ENCODE measurements around the gene CT45A6.
"Not testable (repeated sequence)": the region's sequence is repeated elsewhere in the genome, so short reads cannot be mapped to it uniquely, and the experiment has no call there.

Gene CT45A6, protein sequence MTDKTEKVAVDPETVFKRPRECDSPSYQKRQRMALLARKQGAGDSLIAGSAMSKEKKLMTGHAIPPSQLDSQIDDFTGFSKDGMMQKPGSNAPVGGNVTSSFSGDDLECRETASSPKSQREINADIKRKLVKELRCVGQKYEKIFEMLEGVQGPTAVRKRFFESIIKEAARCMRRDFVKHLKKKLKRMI

DNA sequence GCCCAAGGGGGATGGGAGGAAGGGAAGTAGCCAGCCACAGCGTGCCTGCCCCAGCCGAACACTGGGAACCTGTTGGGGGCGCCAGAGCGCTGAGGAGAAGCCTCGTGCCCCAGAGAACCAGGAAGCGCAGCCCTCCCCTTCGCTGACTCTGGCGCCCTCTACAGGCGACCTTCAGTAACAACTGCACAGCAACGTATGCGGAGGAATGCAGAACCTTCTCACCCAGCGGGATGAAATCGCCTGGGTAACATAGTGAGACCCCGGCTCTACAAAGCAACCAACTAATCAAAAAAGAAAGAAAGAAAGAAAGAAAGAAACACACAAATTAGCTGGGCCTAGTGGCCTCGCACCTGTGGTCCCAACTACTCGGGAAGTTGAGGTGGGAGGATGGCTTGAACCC lies at the start of gene CT45A6:
Gene CT45A6 (minus strand): TSS at position 101 of the 400 bp plus-strand sequence. CDS start 3,794 bp downstream, outside the sequence.
- H3K9ac ChIP-seq; H3K27me3 ChIP-seq; H3K4me2 ChIP-seq; H3K36me3 ChIP-seq; H3K4me1 ChIP-seq; H3K9me3 ChIP-seq (replicated peaks in 1 of 11); H3K4me3 ChIP-seq; H4K20me1 ChIP-seq; H3K27ac ChIP-seq: not testable (repeated sequence)

DNA sequence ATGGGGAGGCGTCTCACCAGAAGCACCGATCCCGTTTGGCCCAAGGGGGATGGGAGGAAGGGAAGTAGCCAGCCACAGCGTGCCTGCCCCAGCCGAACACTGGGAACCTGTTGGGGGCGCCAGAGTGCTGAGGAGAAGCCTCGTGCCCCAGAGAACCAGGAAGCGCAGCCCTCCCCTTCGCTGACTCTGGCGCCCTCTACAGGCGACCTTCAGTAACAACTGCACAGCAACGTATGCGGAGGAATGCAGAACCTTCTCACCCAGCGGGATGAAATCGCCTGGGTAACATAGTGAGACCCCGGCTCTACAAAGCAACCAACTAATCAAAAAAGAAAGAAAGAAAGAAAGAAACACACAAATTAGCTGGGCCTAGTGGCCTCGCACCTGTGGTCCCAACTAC lies 34.6 kb upstream of the CT45A6 start, which contains the start of gene CT45A7:
Gene CT45A7 (minus strand): TSS at position 101 of the 400 bp plus-strand sequence. CDS start 3,747 bp downstream, outside the sequence.
- not testable (repeated sequence) for H3K4me1 ChIP-seq; H3K27ac ChIP-seq; H3K36me3 ChIP-seq; H3K27me3 ChIP-seq; H3K4me3 ChIP-seq; H3K9ac ChIP-seq; H3K4me2 ChIP-seq; H4K20me1 ChIP-seq; H3K9me3 ChIP-seq (replicated peaks in 1 of 11)

DNA sequence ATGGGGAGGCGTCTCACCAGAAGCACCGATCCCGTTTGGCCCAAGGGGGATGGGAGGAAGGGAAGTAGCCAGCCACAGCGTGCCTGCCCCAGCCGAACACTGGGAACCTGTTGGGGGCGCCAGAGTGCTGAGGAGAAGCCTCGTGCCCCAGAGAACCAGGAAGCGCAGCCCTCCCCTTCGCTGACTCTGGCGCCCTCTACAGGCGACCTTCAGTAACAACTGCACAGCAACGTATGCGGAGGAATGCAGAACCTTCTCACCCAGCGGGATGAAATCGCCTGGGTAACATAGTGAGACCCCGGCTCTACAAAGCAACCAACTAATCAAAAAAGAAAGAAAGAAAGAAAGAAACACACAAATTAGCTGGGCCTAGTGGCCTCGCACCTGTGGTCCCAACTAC lies 17.3 kb upstream of the CT45A6 start, which contains the start of gene CT45A2:
Gene CT45A2 (minus strand): TSS at position 101 of the 400 bp plus-strand sequence. CDS start 3,747 bp downstream, outside the sequence.
- H3K27me3 ChIP-seq; H3K9ac ChIP-seq; H3K36me3 ChIP-seq; H3K4me3 ChIP-seq; H3K27ac ChIP-seq; H3K4me1 ChIP-seq; H4K20me1 ChIP-seq; H3K4me2 ChIP-seq; H3K9me3 ChIP-seq (replicated peaks in 1 of 11): not testable (repeated sequence)

DNA sequence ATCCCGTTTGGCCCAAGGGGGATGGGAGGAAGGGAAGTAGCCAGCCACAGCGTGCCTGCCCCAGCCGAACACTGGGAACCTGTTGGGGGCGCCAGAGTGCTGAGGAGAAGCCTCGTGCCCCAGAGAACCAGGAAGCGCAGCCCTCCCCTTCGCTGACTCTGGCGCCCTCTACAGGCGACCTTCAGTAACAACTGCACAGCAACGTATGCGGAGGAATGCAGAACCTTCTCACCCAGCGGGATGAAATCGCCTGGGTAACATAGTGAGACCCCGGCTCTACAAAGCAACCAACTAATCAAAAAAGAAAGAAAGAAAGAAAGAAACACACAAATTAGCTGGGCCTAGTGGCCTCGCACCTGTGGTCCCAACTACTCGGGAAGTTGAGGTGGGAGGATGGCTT lies 17.2 kb downstream of the CT45A6 start, which contains the start of gene CT45A5:
Gene CT45A5 (minus strand): TSS at position 101 of the 400 bp plus-strand sequence. CDS start 3,774 bp downstream, outside the sequence.
- not testable (repeated sequence) for H3K27ac ChIP-seq, H3K36me3 ChIP-seq

DNA sequence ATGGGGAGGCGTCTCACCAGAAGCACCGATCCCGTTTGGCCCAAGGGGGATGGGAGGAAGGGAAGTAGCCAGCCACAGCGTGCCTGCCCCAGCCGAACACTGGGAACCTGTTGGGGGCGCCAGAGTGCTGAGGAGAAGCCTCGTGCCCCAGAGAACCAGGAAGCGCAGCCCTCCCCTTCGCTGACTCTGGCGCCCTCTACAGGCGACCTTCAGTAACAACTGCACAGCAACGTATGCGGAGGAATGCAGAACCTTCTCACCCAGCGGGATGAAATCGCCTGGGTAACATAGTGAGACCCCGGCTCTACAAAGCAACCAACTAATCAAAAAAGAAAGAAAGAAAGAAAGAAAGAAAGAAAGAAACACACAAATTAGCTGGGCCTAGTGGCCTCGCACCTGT lies 34.5 kb downstream of the CT45A6 start, which contains the start of gene CT45A3:
Gene CT45A3 (minus strand): TSS at position 101 of the 400 bp plus-strand sequence. CDS start 3,747 bp downstream, outside the sequence.
- not testable (repeated sequence) for H3K9ac ChIP-seq; H3K27ac ChIP-seq; H4K20me1 ChIP-seq; H3K4me1 ChIP-seq; H3K9me3 ChIP-seq (replicated peaks in 1 of 11); H3K27me3 ChIP-seq; H3K4me2 ChIP-seq; H3K4me3 ChIP-seq; H3K36me3 ChIP-seq

More for the DNA sequence above, 17.2 kb downstream of the CT45A6 start, which contains the start of gene CT45A5:
- H3K4me1 ChIP-seq; H3K4me3 ChIP-seq; H3K27me3 ChIP-seq; H3K9ac ChIP-seq; H4K20me1 ChIP-seq; H3K9me3 ChIP-seq (replicated peaks in 1 of 11); H3K4me2 ChIP-seq: not testable (repeated sequence)

DNA sequence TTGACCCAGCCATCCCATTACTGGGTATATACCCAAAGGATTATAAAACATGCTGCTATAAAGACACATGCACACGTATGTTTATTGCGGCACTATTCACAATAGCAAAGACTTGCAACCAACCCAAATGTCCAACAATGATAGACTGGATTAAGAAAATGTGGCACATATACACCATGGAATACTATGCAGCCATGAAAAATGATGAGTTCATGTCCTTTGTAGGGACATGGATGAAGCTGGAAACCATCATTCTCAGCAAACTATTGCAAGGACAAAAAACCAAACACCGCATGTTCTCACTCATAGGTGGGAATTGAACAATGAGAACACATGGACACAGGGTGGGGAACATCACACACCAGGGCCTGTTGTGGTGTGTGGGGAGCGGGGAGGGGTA lies 57.8 kb downstream of the CT45A6 start:
- not testable (repeated sequence) for H3K27ac ChIP-seq; H3K9me3 ChIP-seq (replicated peaks in 1 of 11); H3K4me3 ChIP-seq; H3K4me2 ChIP-seq; H3K4me1 ChIP-seq; H3K9ac ChIP-seq; H3K36me3 ChIP-seq; H4K20me1 ChIP-seq
- peaks cover 29 to 67% (median 54%) of the 10 kb centered on the region in 11 experiments; a peak in 21 of 22 replicates for H3K27me3 ChIP-seq

Data from BLaER1 treated with 17β-estradiol and CSF1 and Interleukin-3, amounts not matched to agents 10 nM and 100 nM (cell line).